DMS153 (cell line): ENCODE data around the gene PITPNM1.
"Not testable (repeated sequence)": the region's sequence is repeated elsewhere in the genome, so short reads cannot be mapped to it uniquely, and the experiment has no call there.

Experiments
- DNase-seq: peaks from one replicate; lab custom pipeline; 2025; lab: John Stamatoyannopoulos, UW

The PITPNM1 gene

GRCh38 chr11:67504950-67505581 is at the start of gene PITPNM1:
PITPNM1 (minus strand) TSS chr11:67505363; CDS start chr11:67504180, 1,183 bp downstream.
- DNase-seq: no peak

DNA sequence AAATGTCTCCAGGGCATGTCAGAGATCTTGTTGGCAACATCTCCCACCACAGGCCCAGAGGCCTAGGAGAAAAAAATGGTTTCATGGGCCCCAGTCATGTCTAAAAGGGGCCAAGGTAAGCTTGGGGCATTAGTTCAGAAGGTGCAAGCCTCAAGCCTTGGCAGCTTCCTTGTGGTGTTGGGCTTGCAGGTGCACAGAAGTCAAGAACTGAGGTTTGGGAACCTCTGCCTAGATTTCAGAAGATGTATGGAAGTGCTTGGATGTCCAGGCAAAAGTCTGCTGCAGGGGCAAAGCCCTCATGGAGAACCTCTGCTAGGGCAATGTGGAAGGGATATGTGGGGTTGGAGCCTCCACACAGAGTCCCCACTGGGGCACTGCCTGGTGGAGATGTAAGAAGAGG is 46.5 kb upstream of the PITPNM1 start:
- not testable (repeated sequence) for DNase-seq

GRCh38 chr11:67551127-67551526 is 46.0 kb upstream of the PITPNM1 start:
- DNase-seq: no peak

DNA sequence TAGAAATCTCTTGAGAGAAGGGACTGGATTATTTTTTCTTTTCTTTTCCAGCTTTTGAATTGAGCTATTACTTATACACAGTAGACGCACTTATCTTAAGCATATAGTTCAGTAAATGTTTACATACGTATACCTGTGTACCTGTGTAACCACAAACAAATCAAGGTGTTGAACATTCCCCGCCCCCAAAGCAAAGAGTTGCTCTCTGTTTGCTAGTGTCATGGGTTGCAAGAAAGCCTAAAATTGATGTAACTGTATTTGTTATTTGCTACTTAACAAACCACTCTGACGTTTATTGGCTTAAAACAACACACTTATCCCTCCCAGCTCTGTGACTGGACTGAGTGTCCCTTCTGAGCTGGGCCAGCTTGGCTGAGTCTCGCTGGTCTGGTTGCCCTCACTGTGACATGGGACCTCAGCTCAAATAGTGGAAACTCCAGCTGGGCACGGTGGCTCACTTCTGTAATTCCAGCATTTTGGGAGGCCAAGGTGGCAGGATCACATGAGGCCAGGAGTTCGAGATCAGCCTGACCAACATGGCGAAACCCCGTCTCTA is 43.5 kb upstream of the PITPNM1 start:
- DNase-seq: no peak

- not testable (repeated sequence) for DNase-seq
These were observed 42.9 kb upstream of the PITPNM1 start for GRCh38 chr11:67548112-67548511.

DNA sequence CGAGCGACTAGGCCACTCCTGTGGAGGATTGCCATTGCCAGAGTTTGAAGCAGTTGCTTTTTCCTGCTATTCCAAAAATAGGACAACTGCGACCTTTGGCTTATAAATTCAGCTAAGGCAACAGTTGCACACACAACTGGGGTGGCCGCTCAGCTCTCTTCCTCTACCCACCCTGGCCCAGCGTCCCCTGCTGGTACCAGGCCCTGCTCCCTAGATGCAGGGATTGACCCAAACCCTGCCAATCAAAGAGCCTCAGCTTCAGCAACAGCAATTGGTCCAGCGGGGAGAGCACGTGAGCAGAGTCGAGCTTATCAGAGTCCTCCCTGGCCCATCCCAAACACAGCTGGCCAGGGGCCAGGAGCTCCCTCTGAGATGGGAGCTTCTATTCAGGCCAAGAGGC is 40.1 kb upstream of the PITPNM1 start:
- peak; percentile 38 for DNase-seq

DNA sequence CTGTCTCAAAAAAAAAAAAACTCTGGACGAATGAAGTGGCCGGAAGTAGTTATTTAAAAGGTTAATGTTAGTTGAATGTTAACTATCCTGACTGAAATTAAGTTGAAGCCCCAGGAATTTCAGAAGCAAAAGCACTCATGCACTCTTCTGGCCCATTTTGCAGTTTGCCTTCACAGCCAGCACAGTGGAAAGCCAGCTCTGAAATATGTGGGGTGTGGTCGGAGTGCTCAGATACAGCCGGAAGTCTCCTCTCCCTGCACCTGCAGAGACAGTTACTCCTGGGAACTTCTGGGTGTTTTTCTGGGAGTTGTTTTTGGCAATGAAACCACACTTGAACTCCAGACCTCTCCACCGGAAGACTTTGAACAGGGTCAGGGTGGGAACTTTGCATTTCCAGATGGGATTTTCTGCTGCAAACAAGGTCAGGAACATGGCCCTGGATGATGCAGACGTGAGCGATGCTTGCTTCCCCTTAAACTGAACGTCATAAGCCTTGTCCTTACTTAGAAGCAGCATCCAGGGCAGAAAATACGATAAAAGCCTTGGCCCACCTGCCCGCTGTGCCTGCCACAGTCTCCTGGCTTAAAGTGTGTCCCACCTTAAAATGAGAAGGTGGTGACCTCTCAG is 39.6 kb upstream of the PITPNM1 start:
- no peak for DNase-seq

- no peak for DNase-seq
These were observed 38.4 kb upstream of the PITPNM1 start for GRCh38 chr11:67543585-67543984.

DNA sequence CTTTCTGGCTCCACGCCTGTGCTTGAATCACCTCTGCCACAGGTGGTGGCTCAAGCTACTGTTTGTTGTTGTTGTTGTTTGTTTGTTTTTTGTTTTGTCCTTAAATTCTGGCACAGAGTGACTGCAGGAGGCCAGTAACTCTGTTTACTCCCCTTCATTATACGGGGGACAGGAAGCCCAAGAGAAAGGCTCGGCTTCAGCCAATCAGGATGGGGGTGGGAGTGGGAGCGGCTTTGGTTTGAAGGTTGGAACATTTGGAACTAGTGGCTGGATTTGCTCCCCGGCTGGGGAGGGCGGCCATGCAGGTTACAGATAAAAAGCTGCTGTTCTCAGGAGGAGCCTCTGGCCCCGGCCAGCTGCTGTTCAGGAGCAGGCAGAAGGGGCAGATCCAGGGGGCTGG is 37.8 kb upstream of the PITPNM1 start:
- DNase-seq: no peak

DNA sequence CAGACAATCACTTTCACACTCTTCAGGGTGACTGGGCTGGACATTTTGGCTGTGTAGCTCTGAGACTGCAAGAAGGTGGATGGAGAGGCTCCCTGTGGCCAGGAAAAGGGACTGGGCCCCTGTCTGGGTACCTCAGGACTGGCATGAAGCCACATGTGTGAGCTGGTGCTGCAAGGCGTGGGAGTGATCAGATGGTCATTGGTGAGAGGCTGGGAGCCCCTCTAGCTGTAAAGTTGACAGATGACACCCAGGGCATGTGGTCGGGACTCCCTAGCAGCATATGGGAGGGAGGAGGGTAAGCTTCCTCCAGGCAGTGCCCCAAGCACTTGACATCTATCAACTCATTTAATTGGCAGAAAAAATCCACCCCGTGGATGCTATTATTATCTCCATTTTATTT is 37.0 kb upstream of the PITPNM1 start:
- DNase-seq: no peak

DNA sequence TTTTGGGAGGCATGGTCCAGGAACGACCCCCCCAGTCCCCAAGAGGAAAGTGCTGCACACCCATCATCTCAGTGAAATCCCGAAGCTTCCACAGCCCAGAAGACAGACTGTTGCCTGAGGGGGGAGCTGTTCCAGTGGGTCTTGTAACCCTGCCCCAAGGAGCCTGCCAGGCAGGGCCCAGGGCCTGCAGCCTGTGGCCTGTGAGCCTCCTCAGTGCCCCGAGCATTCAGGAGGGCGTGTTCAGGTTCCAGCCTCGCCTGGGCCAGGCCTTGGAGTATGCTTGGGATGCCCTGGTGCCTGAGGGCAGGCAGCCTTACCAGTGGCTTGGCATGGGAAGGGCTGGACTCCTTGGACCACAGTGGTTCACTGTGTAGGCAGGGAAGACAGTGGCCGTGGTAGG is 36.0 kb upstream of the PITPNM1 start:
- DNase-seq: no peak

GRCh38 chr11:67539550-67539949 is 34.4 kb upstream of the PITPNM1 start:
- no peak for DNase-seq

DNA sequence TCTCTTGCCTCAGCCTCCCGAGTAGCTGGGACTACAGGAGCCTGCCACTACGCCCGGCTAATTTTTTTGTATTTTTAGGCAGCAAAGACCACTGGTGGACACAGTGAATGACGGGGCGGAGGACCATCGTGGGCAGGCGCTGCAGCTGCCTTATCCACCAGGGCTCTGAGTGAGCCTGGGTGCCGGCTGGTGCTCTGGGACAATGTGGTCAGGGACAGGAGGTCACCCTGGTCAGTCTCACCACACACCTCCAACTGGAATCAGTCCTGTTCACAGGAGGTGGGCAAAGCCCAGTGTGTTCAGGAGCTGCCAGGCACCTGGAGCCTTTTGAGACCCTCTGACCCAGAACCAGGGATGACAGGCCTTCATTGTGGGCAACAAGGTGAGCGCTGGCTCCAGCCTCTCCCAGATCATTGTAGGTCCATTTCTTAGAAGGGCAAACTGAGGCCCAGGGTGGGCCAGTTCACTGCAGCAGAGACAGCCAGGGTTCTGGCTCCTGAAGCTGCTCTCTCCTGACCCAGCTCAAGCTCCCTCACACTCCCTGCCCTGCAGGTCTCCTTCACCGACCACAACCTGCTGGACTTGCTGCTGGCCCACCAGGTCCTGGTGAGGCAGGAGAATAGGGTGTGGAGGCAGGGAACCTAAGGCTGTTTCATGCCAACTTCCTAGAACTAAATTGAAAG is 33.8 kb upstream of the PITPNM1 start:
- DNase-seq: no peak

DNA sequence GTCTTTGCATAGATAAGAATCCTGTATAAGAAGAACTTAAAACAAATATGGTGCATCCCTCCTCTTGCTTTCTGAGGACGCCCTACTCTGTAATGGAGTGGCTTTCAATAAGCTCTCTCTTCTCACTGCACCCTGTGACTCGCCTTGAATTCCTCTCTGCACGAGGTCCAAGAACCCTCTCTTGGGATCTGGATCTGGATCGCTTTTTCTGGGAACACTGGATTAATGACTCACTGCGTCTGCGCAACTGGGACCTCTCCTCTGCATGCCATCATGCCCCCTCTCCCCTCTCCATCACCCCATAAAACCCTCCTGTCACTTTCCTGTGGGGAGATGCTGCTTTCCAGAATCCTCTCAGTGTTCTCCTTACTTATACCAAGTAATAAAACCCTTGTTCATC is 33.1 kb upstream of the PITPNM1 start:
- no peak for DNase-seq

- DNase-seq: no peak
These were observed 30.4 kb upstream of the PITPNM1 start for GRCh38 chr11:67535561-67535960.

DNA sequence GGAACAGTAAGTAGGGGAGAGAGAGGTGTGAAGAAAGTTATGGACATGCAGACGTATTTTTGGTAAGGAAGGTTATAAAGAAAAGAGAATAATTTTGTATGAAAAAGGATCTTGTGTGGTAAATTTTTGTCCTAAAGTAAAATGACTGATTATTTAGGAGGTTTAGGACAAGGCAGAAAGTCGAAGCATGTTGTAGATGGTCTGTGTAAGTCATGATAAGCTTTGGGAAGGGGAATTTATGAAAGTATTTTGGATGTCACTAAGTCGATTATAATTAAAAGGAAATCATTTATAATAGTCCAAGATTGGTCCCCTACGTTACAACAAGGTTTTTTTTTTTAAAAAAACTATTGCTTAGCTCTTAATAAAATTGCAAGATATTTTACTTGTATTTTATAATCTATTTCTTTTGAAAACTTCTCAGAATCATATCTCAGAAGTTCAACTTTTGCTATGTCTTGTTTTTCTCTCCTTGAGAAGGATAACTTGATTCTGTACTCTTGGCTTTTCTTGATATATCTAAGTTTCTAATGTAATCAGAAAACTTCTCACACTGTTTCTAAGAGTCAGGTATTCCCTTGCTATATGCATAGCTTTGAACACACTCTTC is 29.0 kb upstream of the PITPNM1 start:
- DNase-seq: no peak

DNA sequence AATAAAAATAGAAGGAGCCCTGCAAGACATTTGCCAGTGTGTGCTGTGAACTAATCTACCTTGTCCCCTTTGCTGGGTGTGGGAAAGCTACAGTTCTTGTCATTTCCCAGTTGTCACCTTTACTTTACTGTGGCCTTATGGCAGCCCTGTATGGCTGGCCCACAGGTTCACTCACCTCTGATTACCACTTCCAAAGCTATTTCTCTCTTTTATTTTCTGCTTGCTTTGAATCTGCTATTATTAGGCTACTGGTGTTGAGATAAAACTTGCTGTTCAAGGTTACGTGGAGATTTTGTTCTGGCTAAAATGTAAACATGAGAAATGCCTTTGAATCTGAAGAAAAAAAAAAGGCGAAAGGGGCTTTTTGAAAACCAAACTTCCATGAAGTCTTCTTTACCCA is 27.7 kb upstream of the PITPNM1 start:
- no peak for DNase-seq

DNA sequence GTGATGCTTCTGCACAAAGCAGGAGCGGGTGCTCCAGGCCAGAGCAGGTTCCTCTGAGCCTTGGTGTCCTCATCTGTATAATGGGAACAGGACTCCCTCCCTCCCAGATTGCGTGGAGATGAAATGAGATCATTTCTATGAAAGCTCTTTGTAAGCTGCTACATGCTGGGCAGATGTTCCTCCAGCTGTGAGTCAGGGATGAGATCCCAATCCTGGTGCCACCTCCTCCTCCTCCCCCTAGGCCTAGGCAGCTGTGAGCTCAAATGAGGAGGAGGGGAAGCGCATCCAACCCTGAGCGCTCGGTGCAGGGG is 25.1 kb upstream of the PITPNM1 start:
- DNase-seq: no peak

DNA sequence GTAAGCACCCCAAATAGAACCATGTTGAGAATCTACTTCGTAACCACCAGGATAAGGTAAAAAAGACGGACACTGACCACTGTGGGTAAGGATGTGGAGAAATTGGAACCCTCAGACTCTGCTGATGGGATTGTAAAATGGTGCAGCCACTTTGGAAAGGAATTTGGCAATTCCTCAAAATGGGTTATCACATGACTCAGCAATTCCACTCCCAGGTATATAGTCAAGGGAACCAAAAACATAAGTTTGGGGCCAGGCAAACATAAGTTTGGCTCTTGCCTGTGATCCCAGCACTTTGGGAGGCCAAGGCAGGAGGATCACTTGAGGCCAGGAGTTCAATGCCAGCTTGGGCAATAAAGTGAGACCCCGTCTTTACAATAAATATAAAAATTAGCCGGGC is 23.2 kb upstream of the PITPNM1 start:
- no peak for DNase-seq

- DNase-seq: no peak
These were observed 20.3 kb upstream of the PITPNM1 start for GRCh38 chr11:67525275-67525976.

DNA sequence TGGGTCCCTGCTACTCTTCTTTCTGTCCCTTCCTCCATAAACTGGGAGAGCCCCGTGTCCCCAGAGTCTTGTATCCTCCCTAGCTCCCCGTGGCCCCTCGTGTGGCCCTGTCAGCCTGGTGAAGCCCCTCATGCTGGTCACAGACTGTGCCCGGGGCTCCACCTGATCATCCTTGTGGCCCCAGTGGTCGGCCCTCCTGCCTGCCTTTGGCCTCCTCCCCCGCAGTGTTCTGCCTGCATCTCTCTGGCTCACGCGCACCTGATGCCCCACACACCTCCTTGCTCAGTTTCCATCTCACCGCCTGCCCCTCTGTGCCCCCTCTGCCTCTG is 19.3 kb upstream of the PITPNM1 start:
- no peak for DNase-seq
